IMR-90 (cell line): ENCODE results near the gene CCDC116. TPM values are rescaled to one million over a fixed set of nuclear protein-coding genes. Genes with fewer than 3 reads are reported as not detected.

Experiments
- ATAC-seq: fragments of 200-7000 bp; cut with Tn5 transposase; 2 replicates; pipeline ENCODE4 v1.9.1; 2020; ENCODE audit warnings: low read depth, mild to moderate bottlenecking, moderate library complexity
- BruUV-seq: library from RNA; stranded (reverse); fragments of 400-500 nt; replicated peaks from 2 replicates; lab custom pipeline; 2021; lab: Mats Ljungman, UMichigan
- CTCF ChIA-PET: fragments of 300-600 bp; formaldehyde crosslinking; extraction: SDS; loops from one replicate; lab custom pipeline; 2021; ENCODE audit warnings: antibody characterized with exemption; lab: Yijun Ruan, JAX
- POLR2A ChIA-PET: fragments of 300-600 bp; sonication (Branson Sonifier 250); formaldehyde crosslinking; loops from one replicate; lab custom pipeline; 2022; ENCODE audit warnings: antibody characterized with exemption; ENCODE audit not compliant: unreplicated experiment; lab: Charles Lee
- DNase-seq: peaks from one replicate; pipeline ENCODE4 v3.0.0; 2013
- H2AFZ ChIP-seq: replicated peaks from 2 replicates; pipeline ENCODE3; 2013; ENCODE audit warnings: low read length, mild to moderate bottlenecking; ENCODE audit not compliant: poor library complexity
- H2AK5ac ChIP-seq: 2 replicates; pipeline ENCODE4 v1.6.1; 2013; ENCODE audit warnings: low read depth, low read length, inconsistent platforms
- H2AK9ac ChIP-seq: replicated peaks from 2 replicates; pipeline ENCODE3; 2013; ENCODE audit warnings: mild to moderate bottlenecking, low read depth, low read length, moderate library complexity; ENCODE audit not compliant: poor library complexity
- H2BK120ac ChIP-seq: 2 replicates; pipeline ENCODE4 v1.6.1; 2013; ENCODE audit warnings: low read depth, low read length, inconsistent platforms
- H2BK15ac ChIP-seq: 3 replicates; pipeline ENCODE4 v1.6.1; 2013; ENCODE audit warnings: low read depth, low read length, inconsistent platforms
- H2BK20ac ChIP-seq: 2 replicates; pipeline ENCODE4 v1.6.1; 2013; ENCODE audit warnings: low read depth, mild to moderate bottlenecking, inconsistent platforms, low read length, moderate library complexity
- H2BK5ac ChIP-seq: 2 replicates; pipeline ENCODE4 v1.6.1; 2013; ENCODE audit warnings: mild to moderate bottlenecking, low read depth, low read length, inconsistent platforms; ENCODE audit not compliant: poor library complexity, severe bottlenecking
- H3K14ac ChIP-seq: replicated peaks from 2 replicates; pipeline ENCODE4 v1.6.1; 2013; ENCODE audit warnings: low read depth, low read length, inconsistent platforms
- H3K18ac ChIP-seq: 2 replicates; pipeline ENCODE4 v1.6.1; 2013; ENCODE audit warnings: low read depth, low read length, control low read depth
- H3K23ac ChIP-seq: 2 replicates; pipeline ENCODE4 v1.6.1; 2013; ENCODE audit warnings: low read depth, low read length, inconsistent platforms
- H3K27ac ChIP-seq: 2 replicates; pipeline ENCODE4 v1.5.1; 2013; ENCODE audit warnings: mild to moderate bottlenecking, control low read depth, low read length; ENCODE audit not compliant: insufficient read depth
- H3K27me3 ChIP-seq: 2 replicates; pipeline ENCODE4 v1.6.1; 2013; ENCODE audit warnings: low read length; ENCODE audit not compliant: control insufficient read depth, insufficient read depth
- H3K36me3 ChIP-seq: 2 replicates; pipeline ENCODE4 v1.6.1; 2013; ENCODE audit warnings: low read length, mixed read lengths; ENCODE audit not compliant: control insufficient read depth, insufficient read depth
- H3K4ac ChIP-seq: 2 replicates; pipeline ENCODE4 v1.6.1; 2013; ENCODE audit warnings: low read depth, low read length, inconsistent platforms
- H3K4me1 ChIP-seq: 2 replicates; pipeline ENCODE4 v1.6.1; 2013; ENCODE audit warnings: low read length, mixed read lengths; ENCODE audit not compliant: control insufficient read depth, insufficient read depth
- H3K4me2 ChIP-seq: 2 replicates; pipeline ENCODE4 v1.6.1; 2013; ENCODE audit warnings: low read depth, mild to moderate bottlenecking, control low read depth, low read length, moderate library complexity
- H3K4me3 ChIP-seq: 2 replicates; pipeline ENCODE4 v1.5.1; 2013; ENCODE audit warnings: low read depth, mild to moderate bottlenecking, control low read depth, low read length, moderate library complexity; ENCODE audit not compliant: insufficient read depth
- H3K56ac ChIP-seq: 2 replicates; pipeline ENCODE4 v1.6.1; 2013; ENCODE audit warnings: low read length, inconsistent platforms; ENCODE audit not compliant: insufficient read depth; ENCODE audit errors: extremely low read depth
- H3K79me1 ChIP-seq, 2 experiments: 2 replicates each; pipeline ENCODE4 v1.6.1; 2013; ENCODE audit warnings: low read length in 2 of 2, inconsistent platforms in 1 of 2, low read depth in 1 of 2
- H3K9ac ChIP-seq: 2 replicates; pipeline ENCODE4 v1.6.1; 2013; ENCODE audit warnings: low read depth, low read length, control low read depth
- H3K9me1 ChIP-seq: 2 replicates; pipeline ENCODE4 v1.6.1; 2013; ENCODE audit warnings: low read length, inconsistent platforms; ENCODE audit not compliant: insufficient read depth
- H3K9me3 ChIP-seq: 2 replicates; pipeline ENCODE4 v1.6.1; 2013; ENCODE audit warnings: low read length; ENCODE audit not compliant: control insufficient read depth, insufficient read depth
- H4K20me1 ChIP-seq: 2 replicates; pipeline ENCODE4 v1.6.1; 2013; ENCODE audit warnings: low read length, inconsistent platforms; ENCODE audit not compliant: insufficient read depth
- H4K5ac ChIP-seq: 2 replicates; pipeline ENCODE4 v1.6.1; 2013; ENCODE audit warnings: mild to moderate bottlenecking, low read depth, low read length, control low read depth
- H4K8ac ChIP-seq, 2 experiments: 2 replicates each; pipeline ENCODE4 v1.6.1; 2013; ENCODE audit warnings: low read depth in 2 of 2, low read length in 2 of 2, control low read depth in 1 of 2, inconsistent platforms in 1 of 2
- H4K91ac ChIP-seq: 2 replicates; pipeline ENCODE4 v1.6.1; 2013; ENCODE audit warnings: low read depth, low read length, inconsistent platforms; ENCODE audit not compliant: insufficient read depth
- CTCF ChIP-seq: conservative IDR thresholded peaks from 2 replicates; pipeline ENCODE4 v1.5.1; 2012; ENCODE audit warnings: mild to moderate bottlenecking, low read depth, low read length, improper control_type of control experiment
- NFE2L2 ChIP-seq: fragments of 150-350 bp; IDR thresholded peaks from 2 replicates; pipeline ENCODE4 v1.6.1; 2016; ENCODE audit warnings: low read depth, mild to moderate bottlenecking, low read length
- SMC3 ChIP-seq: fragments of 150-350 bp; IDR thresholded peaks from 2 replicates; pipeline ENCODE4 v1.6.1; 2016; ENCODE audit warnings: low read depth, mild to moderate bottlenecking, antibody characterized with exemption, low read length, moderate library complexity
- WGBS, 2 experiments: methylation state at CpG; one replicate each; pipeline versions ENCODE4 v1.1.5 to v1.1.7; 2013; ENCODE audit warnings: missing lambda C conversion rate in 2 of 2; ENCODE audit not compliant: insufficient read length in 1 of 2; ENCODE audit errors: extremely low coverage in 2 of 2; 5-methylcytosine and 5-hydroxymethylcytosine counted together
- dilution Hi-C: fragments of 300-500 bp; cut with HindIII; formaldehyde crosslinking; loops from one replicate; pipeline ENCODE4 v1.14.3; 2018; ENCODE audit warnings: low sequenced_read_pairs; ENCODE audit not compliant: unreplicated experiment
- in situ Hi-C: fragments of 300-500 bp; cut with MboI; formaldehyde crosslinking; loops from 3 replicates; pipeline ENCODE4 v1.14.3; 2019; ENCODE audit warnings: low sequenced_read_pairs, inconsistent platforms, mixed read lengths
- intact Hi-C: fragments of 100-400 bp; cut with micrococcal nuclease; formaldehyde crosslinking; loops from 2 replicates; pipeline ENCODE4 v1.10.0; 2022
- polyA plus RNA-seq, 3 experiments: library from polyadenylated mRNA; depleted of rRNA; stranded (reverse); fragments of >200 nt; gene quantifications; 2 replicates each; pipeline ENCODE4 v1.2.3, GENCODE V29; 2012; ENCODE audit warnings: low replicate concordance in 1 of 3
- total RNA-seq: library from RNA; depleted of rRNA; stranded (reverse); fragments of >200 nt; gene quantifications from 2 replicates; pipeline ENCODE4 v1.2.3, GENCODE V29; 2012

CCDC116 gene
- total and polyA plus RNA-seq, 2 of the 4 experiments (the other 2 are of a cell fraction) = under 0.01 to 0.27 TPM

- no TSS peak for BruUV-seq
- POLR2A ChIA-PET = no interaction called here
- no peak for DNase-seq
These were observed 38.9 kb upstream of the CCDC116 start for GRCh38 chr22:21593406-21594232.

More at GRCh38 chr22:21593406-21594232, 38.9 kb upstream of the CCDC116 start:
- peaks cover 33% of the 10 kb centered on the region for H3K36me3 ChIP-seq
- H2BK120ac ChIP-seq = no peak overlapping the region
- WGBS, 2 experiments = 70% methylated on average over 6 of the region's 11 CpGs; no CpG with 5 or more reads in 1 of the 2 experiments
- H4K5ac ChIP-seq = no peak overlapping the region
- no peak for ATAC-seq
- H4K8ac ChIP-seq = no peak overlapping the region
- H3K27ac ChIP-seq = no peak overlapping the region
- H2BK15ac ChIP-seq = no peak overlapping the region
- H3K27me3 ChIP-seq = no peaks in the 10 kb centered on the region
- H3K18ac ChIP-seq = no peak overlapping the region
- CTCF ChIA-PET = interaction anchor here (0.9 kb wide), 1 partner anchor 10 kb away, joined by 8 read pairs; no protein-coding TSS in a partner anchor
- no peak overlapping the region for H3K4me2 ChIP-seq
- no peak overlapping the region for H3K23ac ChIP-seq
- H4K20me1 ChIP-seq = peaks cover 92% of the 10 kb centered on the region
- in situ Hi-C loops (no loop called here), dilution Hi-C loops (no loop called here), intact Hi-C loops (no loop called here)
- H3K9me1 ChIP-seq = peaks cover 32% of the 10 kb centered on the region
- no peak overlapping the region for H2AK9ac ChIP-seq
- H2BK5ac ChIP-seq = no peak overlapping the region
- TF ChIP-seq CTCF = 0 out of 2 replicates have a peak, but pooled peaks have one; percentile 18
- no peak for TF ChIP-seq NFE2L2
- no peak for TF ChIP-seq SMC3
- no peak overlapping the region for H3K56ac ChIP-seq
- no peak overlapping the region for H3K14ac ChIP-seq
- H2AK5ac ChIP-seq = no peak overlapping the region
- H3K4ac ChIP-seq = no peak overlapping the region
- H3K4me3 ChIP-seq = no peak overlapping the region
- no peak overlapping the region for H2BK20ac ChIP-seq
- H3K79me1 ChIP-seq = peaks cover 17 to 67% of the 10 kb centered on the region in 2 experiments
- peaks cover 16% of the 10 kb centered on the region for H3K4me1 ChIP-seq
- H3K9ac ChIP-seq = no peak overlapping the region
- H3K9me3 ChIP-seq = no peaks in the 10 kb centered on the region
- H4K91ac ChIP-seq = no peak overlapping the region
- no peak overlapping the region for H2AFZ ChIP-seq
